Eye (tissue), 1 donor: ENCODE measurements around the gene TMCO2.

Experiments
- DNase-seq: peaks from one replicate; pipeline ENCODE4 v3.0.0-alpha.2; 2015

TMCO2 gene

DNA sequence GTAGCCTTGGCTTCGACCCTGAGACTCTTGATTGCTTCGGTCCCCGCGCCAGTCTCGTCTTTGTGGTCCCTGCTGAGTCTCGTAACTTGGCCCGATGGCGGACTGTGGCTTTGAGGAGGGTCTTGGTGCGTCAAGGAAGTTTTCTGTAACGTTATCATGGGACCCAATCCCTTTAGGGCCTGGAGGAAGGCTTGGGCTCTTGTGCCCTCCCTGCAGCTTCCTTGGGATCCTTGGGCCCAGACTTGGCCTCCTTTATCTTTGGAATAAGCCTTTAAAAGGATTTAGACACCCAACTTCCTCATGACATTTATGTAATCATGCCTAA is 10.7 kb downstream of the TMCO2 start:
- DNase-seq = no peak

DNA sequence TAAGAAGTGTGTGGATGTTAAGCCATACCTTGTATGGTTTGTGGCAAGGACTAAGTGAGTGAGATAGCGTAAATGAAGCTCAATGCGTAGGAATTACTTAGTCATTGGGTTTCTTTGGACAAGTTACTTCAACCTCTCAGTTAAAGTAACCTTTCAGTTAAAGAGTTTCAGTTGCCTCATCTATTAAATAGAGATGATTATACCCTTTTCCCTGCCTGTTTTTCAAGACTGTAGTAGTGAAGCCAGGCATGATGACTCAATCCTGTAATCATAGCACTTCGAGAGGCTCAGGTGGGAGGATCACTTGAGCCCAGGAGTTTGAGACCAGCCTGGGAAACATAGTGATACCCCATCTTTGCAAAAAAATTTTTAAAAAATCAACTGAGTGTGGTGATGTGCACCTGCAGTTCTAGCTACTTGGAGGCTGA is 16.6 kb downstream of the TMCO2 start:
- no peak for DNase-seq

DNA sequence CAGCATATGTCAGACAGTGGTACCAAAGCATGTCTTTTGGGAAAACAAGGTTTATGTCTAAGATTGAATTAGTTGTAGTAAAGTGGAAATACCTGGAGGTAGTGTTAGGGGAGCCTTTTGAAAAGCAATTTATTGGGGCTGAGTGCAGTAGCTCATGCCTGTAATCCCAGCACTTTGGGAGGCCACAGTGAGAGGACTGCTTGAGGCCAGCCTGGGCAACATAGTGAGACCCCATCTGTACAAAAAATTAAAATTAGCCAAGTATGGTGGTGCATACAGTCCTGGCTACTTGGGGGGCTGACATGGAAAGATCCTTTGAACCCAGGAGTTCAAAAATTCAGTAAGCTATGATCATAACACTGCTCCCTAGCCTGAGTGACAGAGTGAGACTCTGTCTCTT is 17.6 kb downstream of the TMCO2 start:
- no peak for DNase-seq

DNA sequence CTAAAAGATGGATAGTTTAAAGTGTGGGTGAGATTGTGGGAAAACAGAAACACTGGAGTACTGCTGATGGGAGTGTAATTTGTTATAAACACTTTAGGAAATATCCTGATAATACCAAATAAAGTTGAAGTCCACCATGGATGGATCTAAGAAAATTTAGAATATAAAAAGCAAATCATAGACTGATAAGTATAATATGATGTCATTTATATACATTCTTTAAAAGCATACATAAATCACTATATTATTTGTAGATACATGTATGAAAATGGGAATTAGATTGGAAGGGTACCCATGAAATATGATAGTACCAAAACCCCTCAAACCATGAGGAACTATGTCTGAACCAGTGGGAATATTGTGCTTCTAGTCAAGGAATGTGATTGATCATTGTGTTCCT is 18.2 kb downstream of the TMCO2 start:
- DNase-seq = no peak

DNA sequence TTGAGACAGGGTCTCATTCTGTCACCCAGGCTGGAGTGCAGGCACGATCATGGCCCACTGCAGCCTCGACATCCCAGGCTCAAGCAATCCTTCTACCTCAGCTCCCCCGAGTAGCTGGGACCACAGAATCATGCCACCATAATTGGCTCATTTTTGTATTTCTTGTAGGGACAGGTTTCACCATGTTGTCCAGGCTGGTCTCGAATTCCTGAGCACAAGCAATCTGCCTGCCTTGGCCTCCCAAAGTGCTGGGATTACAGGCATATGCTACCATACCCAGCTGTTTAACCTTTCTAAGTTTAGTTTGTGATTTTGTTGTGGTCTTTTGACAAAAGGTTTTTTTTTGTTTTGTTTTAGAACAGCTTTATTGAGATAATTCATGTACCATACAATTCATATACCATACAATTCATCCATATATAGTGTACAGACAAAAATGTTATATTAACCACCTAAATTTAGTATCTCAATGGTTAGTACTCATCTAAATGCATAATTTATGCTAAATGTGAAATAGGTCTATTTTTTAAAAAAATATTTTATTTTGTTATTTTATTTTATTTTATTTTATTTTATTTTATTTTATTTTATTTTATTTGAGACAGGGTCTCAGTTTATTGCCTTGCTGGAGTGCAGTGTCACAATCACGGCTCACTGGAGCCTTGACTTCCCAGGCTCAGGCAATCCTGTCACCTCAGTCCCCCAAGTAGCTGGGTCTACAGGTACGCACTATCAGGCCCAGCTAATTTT is 19.2 kb downstream of the TMCO2 start:
- no peak for DNase-seq

DNA sequence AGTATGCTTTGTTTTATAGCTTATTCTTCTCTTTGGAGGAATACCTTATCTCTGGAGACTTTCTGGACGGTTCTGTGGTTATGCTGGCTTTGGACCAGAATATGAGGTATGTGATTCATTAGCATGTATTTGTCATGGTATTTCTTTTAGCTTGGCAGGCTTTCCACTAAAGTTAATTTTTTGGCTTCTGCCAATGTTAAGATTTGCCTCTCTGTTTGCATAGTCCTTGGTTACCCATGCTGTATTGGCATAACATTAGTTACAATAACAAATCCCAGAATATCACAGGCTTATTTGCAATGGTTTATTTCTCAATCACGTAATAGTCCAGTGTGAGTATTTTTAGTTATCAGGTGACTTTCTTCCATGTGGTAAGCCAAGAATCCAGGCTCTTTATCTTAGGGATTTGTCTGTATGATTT is 20.0 kb downstream of the TMCO2 start:
- DNase-seq = peak; percentile 47

DNA sequence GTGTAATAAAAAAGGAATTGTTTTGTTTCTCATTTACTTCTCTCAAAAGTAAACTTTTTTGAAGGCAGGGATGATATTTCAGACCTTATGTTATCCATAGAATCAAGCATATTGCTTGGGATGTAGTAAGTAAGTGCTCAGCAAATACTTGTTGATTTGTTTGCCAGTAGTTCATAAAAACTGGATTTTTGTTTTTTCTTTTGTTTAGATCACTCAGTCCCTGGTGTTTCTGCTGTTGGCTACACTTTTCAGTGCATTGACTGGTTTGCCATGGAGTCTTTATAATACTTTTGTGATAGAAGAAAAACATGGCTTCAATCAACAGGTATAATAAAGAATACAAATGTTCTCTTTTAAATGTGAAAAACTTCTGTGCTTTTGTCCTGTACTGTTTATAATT is 20.5 kb downstream of the TMCO2 start:
- no peak for DNase-seq

DNA sequence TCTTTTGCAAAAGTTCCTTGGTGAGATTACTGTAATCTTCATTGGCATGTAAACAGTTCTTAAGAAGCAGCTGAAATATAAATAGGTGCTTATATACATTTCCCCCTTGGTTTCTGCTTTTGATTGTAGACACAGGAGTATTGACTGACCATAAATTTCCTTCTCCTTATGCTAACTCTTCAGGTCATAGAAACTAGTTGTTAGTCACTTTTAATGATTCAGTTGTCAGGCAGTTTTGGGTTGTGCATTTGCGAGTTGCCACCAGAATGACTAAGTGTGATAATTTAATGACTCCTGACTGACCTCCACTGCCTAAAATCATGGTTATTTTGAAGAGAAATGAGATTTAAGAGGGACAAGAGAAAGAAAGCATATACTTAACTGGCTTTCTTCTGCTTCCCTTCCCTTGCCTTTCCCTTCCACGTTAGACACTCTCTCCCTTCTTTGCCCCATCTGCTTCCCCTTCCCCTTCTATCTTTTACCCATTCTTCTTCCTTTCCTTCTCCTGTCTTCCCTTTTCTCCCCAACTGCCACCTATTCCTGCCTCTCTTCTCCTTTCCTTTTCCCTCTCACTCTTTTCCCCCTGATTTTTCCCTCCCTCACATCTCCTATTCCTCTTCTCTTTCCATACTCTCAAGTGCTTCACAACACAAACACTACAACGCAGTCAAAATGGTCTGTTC is 22.6 kb downstream of the TMCO2 start:
- DNase-seq = no peak

DNA sequence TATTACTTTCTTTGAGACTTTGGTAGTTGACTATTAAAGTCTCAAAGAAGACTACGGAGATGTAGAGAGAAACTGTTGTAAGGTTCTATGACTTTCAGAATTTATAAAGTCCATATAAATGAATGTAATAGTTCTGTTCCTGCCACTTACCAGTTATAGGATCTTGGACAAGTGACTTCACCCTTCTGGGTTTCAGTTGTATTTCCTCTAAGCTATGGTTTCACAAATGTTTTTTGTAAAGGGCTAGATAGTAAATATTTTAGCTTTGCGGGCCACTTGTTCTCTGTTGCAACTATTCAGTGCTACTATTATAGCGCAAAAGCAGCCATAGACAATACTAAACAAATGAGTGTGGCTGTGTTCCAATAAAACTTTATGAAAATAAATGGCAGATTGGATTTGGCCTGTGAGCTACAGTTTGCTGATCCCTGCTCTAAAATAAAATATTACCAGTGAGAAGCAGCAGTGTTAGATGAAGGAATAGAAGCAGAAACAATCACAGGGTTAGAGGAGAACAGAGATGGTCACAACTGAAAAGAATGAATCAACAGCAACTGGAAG is 25.0 kb downstream of the TMCO2 start:
- DNase-seq = no peak

DNA sequence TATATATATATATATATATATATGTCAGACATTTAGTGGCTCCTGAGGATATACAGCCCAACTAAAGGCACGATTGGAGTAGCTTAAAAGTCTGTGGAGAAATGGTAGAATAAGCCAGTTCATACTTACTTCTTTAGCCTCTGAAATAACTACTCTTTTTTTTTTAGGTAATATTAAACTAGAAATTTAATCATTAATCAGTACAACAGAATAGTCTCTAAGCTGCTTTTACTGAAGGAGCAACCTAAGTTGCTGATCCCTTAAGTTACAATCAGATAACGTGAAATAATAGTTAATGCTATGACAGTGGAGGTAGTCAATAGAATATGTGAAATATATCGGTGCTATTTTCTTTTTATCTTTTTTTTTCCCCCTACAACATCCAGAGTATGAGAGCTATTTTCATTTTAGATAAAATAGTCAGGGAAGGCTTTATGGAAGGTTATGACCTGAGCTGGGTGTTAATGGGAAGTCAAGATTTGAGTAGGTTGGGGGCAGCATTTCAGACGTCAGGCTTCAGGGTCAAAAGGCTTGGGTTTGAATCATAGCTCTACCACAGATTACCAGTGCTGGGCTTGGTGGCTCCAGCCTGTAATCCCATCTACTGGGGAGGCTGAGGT is 25.9 kb downstream of the TMCO2 start:
- no peak for DNase-seq

DNA sequence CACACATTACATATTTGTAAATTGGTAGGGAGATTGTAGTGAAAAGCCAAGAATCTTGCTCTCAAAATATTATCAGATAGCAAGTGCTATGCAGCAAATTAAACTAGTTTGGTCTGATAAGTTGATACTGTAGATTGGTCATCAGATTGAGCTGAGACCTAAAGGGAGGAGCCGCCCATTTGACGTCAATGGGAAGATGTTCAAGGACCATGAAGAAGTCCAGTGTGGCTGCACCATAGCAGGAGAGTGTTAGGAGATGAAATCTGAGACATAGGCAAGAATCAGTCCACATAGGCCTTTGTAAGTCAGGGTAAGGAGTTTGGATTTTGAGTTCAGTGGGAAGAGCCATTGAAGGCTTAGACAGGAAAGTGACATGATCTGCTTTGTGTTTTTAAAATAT is 26.6 kb downstream of the TMCO2 start:
- no peak for DNase-seq

DNA sequence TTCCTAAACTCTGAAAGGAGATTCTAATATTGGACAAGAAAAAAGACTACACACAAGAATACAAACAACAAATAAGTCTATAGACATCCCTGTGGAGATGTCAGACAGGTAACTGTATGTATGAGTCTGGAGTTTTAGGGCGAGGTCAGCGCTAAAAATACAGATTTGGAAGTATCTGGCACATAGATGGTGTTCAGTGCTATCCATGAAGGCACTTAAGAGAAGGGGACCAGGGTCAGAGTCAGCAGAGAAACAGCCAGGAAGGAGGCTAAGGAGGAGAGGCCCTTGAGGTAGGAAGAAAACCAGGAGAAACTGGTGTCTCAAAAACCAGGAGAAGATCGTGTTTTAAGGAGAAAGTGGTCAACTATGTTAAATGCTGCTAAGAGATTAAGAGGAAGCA is 28.4 kb downstream of the TMCO2 start:
- no peak for DNase-seq

DNA sequence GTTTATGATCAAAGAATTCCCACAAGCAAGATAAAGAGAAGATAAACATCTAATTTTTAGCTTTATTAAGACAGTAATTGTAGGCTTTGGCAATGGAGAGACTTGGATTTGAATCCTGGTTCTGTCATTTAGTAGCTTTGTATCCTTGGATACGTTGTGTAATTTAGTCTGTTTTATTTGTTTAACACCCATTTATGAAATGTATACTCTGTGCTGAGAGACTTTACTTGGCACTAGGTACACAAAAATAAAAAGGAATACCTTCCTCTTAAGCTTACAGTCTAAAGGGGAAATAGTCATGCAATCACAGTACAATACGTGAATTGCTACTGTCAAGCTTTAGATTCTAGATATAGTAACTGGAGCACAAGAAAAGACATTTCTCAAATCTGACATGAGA is 34.1 kb downstream of the TMCO2 start:
- no peak for DNase-seq

DNA sequence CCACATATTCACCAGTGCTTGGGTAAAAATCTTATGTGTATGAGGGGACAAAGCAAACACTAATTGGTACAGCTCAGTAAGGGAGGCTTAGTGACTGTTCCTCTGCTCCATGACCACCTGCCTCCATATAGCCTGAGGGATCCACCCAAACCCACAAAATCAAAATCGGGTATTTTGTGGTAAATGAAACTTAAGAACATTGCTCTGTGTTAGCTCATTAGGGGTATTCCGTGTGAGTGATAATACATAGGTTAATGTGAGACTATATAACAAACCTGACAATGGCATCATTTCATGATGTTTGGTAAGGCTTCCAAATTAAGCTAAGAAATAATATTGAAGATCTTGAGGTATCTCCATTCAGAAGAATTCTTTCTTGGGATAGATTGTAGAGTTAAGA is 43.6 kb downstream of the TMCO2 start:
- no peak for DNase-seq

DNA sequence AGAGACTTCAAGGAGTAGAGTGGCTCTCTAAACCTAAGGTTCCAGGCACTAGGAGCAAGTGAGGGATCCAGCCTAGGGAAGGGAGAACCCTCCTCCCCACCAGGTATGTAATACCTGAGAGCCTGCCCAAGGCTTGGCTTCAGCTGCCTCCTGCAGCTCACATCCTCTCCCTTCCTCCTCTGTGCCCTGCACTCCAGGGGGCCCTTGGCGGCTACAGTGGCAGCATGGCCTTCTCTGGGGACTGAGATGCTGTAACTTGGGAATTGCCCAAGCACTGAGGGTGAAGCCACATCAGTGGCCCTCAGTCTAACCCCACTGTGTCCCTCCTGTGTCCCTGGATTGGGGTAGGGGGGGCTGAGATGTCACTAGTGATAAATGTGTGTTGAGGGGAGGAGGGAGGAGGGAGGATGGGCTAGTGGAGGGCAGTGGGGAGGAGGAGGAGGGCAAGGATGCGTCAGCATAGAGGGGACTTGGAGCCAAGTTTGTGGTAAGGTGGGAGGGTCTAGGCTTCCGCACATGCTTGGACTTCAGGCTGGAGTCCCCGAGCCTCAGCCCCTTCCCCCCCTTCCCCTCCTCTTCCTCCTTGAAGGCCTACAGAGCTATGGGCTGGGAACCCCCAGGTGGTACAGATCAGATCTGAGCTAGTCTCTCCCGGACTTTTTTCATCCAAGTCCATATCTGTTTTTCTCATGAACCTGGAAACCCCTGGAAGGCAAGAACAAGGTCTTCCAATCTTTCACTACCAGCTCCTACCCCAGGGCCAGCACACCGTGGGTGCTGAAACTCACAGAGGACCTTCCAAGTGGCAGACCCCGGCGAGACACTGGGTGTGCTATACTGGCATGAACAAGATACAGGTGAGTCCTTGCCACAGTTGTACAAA is 51.9 kb downstream of the TMCO2 start:
- DNase-seq = no peak

DNA sequence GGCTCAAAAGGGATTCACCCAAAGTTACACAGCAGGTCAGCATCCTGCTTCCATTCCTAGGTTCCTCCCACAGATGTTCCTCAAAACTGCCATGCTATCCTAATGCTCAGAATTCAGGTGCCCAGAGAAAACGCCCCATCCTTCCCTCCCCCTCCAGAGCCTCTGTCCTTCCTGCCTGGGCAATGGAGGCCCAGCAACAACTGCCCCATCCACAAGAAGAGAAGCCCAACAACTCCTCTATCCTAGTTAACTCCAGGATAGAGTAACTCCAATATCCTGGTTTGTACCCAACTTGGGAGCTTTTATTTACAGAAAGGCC is 52.5 kb downstream of the TMCO2 start:
- DNase-seq = no peak

DNA sequence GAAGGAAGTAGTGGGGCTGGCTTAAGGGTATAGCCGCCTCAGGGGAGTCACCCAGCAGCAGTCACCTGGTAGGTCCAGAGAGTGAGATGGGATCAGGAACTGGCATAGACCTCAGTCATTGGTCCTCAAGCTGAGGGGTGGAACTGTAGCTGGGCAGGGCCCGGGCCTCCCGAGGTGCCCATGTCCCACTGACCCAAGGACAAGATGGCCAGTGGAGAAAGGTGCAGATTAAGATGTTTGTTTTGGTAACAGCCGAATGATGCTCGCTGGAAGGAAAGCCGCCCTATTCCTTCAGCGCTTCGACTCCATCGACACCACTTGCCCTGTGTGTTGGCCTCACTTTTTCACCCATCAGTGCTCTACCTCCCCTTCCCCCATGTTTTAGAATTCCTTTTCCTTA is 52.9 kb downstream of the TMCO2 start:
- no peak for DNase-seq

DNA sequence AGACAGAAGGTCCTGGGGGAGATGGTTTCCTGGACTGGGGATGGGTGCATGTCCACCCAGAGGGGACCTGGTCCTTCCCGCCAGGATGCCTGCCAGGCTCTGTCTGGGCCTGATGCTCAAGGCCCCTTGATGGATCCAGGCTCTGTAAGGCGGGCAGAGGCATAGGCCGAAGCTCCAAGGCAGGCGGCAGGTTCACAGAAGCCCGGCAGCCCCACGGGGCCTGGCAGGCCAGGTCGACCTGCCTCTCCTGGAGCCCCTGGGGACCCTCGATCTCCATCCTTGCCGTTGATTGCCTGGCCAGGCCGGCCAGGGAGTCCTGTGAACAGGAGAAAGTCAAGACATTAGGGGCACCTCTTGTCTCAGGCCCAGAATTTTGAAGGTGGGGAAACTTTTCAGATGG is 53.3 kb downstream of the TMCO2 start:
- DNase-seq = no peak
